Activated CD4-positive, CD25-positive, alpha-beta regulatory T cell treated with anti-CD3 and anti-CD28 coated beads, Interleukin-2, amount 50 U/mL, for 24 hours (primary cell): ENCODE results near the gene EN1.

Experiments used
- ATAC-seq, 2 donors: fragments of 150-1000 bp; cut with Tn5 transposase; one replicate each; pipeline ENCODE4 v1.10.0; 2021; ENCODE audit warnings: mild to moderate bottlenecking in 1 of 2, moderate library complexity in 1 of 2

The EN1 gene

DNA sequence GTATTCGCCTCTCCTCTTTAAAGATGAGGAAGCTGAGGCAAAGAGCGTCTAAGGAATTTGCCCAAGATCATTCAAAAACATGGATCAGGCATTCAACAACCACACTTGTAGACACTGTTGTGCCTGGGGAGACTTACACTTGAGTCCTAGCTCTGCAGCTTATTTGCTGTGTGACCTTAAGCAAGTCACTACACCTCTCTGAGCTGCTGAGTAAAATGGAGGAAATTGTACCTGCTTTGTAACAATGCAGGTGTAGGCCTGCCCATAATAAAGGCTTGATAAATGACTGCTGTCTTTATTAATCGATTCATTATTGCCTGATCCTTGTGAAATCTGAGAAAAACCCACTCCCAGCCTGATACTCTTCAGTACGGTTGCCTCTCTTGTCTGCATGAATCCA, 30.8 kb downstream of the EN1 start:
- ATAC-seq = no peak

DNA sequence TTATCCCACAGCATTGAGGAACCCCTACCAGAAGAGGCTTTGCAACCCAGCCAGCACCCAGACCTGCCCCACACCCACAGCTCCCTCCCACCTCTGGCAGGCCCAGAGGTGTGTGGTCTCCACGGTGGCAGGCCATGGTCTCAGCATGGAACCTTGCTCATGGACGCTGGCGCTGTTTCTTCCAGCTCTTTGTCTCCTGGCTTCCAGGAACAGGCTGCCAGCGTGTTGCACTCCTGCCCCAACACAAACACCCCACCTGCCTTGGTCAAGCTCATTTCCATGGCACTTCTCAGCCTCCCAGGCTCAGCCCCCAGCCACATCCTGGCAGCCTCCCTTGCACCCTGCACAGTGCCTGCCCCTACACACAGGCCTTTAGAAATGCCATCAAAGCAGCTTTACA, 31.7 kb downstream of the EN1 start:
- ATAC-seq = no peak

DNA sequence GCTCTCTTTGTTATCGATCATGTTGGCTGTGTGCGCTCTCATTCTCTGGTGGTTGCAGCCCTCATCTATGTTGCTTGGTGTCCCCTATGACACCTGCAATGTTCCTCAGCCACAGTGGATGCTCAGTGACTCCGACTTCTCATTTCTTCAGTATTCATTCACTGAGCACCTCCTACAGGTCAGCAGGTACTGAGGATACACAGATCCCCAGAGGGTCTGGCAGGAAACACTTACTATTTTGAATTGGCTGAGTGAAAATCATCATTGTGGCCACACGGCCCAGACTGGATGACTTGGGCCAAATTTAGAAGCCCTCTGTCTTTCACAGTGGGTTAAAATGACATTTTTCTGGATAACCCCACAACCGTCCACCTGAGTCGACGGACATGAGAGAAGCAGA, 32.1 kb downstream of the EN1 start:
- no peak for ATAC-seq

DNA sequence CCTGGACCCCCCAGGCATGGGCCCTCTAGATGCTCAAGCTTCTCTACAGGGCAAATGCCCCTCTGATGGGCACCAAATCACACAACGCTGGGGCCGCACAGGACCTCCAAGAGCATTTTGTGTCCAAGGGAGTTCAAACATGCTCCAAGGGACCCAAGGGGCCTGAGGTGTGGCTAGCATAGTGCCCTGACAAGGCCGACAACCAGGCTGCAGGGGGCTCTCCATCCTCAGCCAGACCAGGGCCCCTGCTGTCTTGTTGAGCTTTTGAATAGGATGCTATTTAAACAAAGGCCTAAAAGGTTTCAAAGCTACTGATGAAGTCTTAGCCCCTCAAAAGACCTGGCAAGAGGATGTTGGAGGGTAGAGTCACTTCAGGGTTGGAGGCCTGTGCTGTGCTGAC, 33.1 kb downstream of the EN1 start:
- ATAC-seq = no peak

DNA sequence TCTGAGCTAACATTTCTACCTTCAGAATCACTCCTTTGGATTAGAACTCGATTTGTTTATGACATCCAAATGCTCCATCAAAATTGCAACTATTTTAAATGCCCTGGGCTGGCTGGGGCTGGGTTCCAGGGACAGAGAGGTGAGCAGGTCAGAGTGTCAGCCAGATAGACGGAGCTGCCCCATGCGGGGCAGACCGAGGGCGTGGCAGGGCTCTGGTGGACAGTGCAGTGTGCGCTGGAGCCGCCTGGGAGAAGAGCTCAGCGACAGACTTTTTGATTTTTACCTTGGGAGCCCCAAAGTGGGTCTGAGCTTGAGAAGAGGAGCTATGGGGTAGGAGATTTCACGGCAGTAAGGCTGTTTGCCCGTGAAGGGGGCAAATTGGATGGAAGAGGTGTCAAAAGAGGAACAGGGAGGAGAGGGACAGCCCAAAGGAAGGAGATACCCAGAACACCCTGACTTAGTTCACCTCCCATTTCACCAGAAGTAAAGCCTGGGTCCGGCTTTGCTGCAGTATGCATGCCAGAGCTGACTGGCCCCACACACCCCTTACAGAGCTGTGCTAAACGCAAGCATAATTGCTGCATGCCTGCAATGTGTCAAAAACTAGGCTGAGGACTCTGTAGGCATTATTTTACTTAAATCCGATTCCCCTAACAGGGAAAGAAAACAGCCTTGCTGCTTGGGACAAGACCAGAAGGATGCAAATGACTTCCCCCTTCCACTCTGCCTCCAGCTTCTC, 33.7 kb downstream of the EN1 start:
- ATAC-seq = no peak

DNA sequence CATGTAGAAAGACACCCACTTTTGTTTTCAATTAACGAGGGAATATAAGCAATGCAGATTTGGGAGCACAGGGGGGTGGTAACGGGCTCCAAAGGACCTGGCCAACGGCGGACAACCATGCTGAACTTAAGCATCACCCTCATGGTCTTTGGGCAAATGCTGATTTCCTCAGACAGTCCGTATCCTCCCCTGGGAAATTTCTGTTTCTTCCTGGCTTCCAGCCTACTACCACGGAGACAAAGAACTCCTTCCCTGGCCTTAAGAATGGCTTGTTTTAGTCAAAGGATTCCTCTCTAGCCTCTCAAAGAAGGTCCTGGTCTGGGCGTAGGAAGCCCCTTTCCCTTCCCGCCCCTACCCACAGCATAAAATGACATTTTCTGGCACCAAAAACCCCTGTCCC, 34.3 kb downstream of the EN1 start:
- no peak for ATAC-seq

DNA sequence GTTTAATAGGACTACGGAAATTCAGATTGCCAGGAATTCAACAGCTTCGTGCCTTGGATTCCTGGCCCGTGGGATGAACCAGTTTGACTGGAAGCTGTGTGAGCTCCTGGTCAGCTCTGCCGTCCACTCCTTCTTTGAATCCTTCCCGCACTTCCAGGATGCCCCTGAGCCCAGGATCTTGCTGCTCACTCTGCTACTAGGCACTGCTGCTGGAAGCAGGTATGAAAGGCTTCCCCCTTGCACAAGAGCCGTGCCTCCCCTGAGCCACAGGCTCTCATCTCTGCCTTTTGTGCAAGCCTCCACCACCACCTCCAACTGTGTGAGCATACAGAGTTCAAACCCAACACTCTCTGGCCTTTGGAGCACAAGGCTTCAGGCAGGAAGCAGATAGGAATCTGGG, 34.9 kb downstream of the EN1 start:
- ATAC-seq = no peak

DNA sequence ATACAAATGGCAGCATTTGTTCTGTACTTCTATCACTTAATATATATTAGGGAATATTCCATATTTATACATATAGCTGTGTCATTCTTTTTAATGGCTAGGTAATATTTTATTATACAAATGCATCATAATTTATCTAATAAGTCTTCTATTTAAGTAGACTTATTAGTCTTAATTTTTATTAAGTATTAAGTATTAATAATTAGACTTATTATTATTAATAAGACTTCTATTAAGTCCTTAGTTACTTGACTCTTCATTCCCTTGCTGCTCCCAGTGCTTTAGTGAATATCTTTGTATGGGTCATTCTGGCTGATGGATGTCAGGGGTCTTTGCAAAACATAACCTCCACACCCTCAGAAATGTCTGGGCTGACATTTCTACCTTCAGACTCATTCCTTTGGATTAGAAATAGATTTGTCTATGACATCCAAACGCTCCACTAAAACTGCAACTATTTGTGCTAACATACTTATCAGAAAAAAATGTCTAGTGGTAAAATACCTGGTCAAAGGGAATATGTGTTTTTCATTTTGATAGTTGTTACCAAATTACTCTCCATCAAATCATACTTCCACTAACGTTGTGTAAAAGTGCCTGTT, 35.8 kb downstream of the EN1 start:
- ATAC-seq = no peak

DNA sequence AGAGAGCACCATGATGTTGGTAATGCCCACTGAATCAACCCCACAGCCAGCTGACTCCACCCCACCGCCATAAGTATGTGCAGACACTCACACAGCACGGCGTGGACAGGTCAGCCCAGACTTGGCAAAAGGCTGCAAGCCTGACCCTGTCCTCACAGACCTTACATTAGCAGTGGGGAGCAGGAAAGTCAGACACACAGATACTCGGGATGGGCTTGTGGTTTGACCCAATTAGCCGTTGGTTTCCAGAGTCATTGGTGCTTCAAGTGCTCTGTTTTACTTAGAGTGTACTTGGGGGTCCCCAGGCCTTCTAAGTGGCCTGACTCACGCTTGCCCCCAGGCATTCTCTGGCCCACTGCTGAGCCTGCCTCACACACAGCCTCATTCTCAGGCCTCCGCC, 36.7 kb downstream of the EN1 start:
- ATAC-seq = no peak

DNA sequence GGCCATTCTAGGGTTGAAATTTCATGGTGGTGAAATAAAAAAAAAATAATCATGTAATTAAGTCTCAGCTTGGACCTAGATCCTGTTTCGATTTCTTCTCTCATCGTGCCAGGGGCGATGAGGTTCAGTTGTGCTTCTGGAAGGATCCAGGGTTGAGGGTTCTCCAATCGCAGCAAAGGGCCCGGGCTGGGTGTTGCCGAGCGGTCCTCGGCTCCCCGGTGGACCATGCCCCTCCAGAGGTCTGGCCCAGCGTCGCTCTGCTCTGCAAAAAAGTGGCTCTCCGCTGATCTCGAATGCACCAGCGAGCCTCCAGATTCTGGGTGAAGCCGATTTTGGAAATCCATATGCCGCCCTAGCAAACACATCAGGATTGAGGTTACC, 39.0 kb downstream of the EN1 start:
- no peak for ATAC-seq

DNA sequence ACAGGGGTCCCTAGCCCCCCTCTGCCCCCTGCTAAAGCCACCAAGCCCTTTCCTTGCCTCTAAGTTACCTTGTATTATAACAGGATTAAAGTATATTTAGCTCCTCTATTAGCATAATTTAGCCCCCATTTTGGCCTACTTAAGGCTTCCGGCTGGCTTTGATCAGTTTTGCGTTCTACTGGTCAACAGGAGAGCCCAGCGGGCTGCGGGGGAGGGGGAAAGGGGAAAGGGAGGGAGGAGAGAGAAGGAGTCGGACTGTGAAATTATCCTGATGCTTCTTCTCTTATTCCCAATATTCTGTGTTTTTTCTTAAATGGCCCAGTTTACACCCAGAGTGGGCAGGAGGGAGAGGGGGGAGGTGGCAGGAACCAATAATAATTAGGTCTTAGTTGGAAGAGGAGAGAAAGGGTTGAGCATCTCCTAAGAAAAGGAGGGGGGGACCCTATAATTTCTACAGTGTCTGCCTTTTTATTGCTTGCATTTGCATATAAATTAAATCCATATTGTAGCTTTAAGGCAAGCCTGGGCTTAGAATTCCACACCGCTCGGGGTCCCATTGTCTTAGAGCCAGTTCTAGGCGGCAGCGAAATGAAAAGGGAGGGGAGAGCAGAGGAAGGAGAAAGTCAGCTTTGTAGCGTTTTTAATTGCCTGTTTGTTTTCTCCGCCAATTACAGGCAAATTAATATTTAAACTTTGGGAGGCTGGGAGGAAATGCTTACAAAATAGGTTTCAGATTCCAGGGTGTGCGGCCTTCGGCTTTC, 39.6 kb downstream of the EN1 start:
- ATAC-seq = no peak

DNA sequence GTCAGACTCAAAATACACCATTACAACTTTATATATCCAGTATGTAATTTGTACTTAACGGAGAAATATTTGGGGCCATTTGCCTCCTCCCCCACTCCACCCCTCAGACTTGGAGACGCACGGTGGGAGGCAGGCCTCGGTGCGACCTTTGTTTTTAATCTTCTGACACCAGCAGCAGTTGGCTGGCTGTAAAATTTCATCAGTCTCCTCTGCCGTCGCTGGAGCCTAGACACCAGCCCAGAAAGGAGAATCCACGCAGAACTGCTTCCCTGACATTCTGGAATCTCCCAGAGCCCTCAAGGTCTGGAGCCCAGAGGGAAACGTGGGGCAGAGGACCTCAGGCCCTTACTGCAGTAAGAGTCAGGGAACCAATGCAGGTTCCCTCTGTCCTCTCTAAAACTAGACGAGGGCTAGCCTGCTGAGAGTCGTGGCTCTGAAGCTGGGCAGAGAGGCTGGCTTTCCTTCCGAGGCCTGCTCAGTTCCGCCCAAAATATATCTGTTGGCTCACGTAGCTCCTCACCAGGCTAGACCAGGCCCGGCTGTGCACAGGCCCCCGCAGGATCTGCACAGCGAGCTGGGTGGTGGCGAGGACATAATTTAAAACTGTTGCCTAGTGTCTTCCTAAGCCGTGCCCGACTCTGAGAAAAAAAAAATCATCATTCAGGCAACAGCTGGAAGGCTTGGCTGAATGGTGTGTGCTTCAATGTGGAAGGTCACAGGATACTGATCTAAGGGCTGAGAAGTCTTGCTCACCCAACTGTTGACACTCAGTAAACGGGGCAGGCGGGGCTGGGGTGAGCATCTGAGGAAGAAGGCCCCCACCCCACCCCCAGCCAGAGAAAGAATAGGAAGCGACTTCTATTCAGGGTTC, 40.4 kb downstream of the EN1 start:
- no peak for ATAC-seq

DNA sequence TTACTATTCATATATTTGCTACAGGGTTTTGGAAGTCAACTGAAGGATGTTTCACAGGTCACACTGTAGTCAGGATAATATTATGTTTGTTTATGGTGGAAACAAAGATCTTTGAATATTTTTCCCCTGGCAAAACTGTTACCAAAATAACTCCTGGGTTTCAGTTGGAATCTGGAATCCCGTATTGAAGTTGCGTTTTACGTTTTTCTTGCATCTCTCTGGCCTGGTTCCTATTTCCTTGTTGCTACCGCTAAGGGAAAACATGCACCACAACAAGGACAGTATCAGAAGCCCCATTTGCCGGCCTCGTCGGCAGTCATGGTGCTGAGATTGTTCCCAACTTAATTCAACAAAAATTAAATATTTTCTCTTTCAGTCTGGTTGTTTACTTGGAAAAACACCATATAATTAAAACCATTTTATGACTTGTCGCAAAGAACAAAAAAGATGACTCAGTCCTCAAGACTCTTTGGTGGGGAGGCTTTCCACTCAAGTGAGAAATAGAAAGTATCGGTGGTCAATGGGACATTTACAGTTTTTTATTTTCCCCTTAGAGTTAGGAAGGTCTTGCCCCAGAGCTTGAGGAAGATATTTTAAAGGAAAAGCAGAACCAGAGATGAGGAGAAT, 42.3 kb downstream of the EN1 start:
- ATAC-seq = no peak

DNA sequence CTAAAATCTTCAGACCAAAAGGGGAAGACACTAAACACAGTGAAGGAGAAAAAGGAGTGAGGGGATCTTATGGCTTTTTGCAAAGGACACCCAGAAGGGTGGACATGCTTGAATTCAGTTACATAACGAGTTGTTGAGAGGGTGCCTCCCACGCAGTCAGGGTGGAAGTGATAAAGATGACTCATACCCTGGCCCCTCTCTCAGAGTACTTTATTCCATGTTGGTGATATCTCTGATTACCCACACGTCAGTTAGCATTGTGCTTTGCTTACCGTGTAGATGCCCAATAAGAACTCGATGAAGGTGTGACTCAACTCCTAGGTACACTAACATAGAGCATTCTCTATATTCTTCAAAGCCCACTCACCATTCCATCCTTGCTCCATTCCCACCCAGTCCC, 44.4 kb downstream of the EN1 start:
- no peak for ATAC-seq

DNA sequence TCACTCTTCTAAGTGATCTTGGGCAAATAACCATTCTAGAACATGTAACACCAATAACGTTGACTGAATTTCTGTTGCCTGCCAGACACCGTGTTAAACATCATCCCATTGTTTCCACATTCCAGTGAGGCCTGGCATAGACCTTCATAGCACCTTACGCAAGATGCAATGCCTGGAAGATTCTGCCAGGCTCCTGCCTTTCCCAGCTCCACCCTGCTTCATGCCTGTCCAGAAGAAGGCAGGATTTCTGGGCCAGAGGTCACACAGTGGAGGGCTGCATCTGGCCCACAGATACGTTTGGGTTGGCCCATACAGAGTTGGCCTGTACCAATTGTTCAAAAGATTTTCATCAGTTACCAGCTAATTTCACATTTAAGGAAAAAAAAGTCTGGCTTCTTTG, 46.3 kb downstream of the EN1 start:
- ATAC-seq = no peak

DNA sequence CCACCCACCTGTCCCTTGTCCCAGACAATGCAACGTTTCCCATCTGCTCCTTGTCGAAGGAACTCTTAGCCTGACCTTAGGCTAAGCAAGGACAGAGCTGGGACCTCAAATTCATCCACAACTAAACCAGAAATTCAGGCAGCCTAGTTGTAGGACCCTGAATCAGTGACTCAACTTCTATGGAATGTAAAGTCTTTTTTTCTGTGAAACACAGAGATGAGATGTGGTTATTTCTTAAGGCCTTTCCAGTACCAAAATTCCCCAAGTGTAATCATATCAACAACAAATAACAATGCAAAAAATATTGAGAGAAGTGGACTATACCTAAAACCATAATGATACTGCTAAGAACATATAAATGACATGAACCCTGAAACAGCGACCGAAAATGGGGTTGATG, 46.7 kb downstream of the EN1 start:
- ATAC-seq = no peak

DNA sequence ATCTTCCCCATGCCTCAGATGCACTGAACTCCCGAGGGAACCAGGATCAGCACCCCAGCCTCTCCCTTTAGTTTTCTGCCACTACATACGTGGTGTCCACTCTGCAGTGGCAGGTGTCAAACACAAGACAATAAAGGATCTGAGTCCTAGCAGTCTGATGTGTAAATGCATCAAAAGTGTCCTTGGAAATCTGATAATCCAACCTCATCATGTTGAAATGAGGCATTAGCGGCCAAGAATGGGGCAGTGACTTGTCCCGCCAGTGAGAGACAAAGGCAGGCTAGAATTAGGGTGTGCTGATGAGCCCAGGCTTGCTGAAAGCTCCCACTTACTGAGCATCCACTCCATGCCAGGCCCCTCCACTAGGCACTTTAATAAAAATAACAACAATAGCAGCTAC, 52.9 kb downstream of the EN1 start:
- ATAC-seq = no peak
